A673 (cell line): ENCODE measurements around the gene TMOD4. TPM values are rescaled to one million over a fixed set of nuclear protein-coding genes. Genes with fewer than 3 reads are reported as not detected.

ENCODE experiments used
- BruUV-seq: library from RNA; stranded (reverse); fragments of 400-500 nt; replicated peaks from 2 replicates; lab custom pipeline; 2021; lab: Mats Ljungman, UMichigan
- CTCF ChIA-PET: fragments of 300-600 bp; sonication (Branson Sonifier 250); formaldehyde crosslinking; loops from one replicate; lab custom pipeline; 2022; ENCODE audit warnings: antibody characterized with exemption; lab: Charles Lee
- POLR2A ChIA-PET: fragments of 300-600 bp; sonication (Branson Sonifier 250); formaldehyde crosslinking; loops from one replicate; lab custom pipeline; 2022; ENCODE audit warnings: antibody characterized with exemption; ENCODE audit not compliant: low non-redundant PET; lab: Charles Lee
- DNase-seq: peaks from one replicate; pipeline ENCODE4 v3.0.0-alpha.2; 2015; ENCODE audit warnings: low spot score
- H3K27ac ChIP-seq: fragments of 200-600 bp; sonication (generic); 2 replicates; pipeline ENCODE4 v1.5.1; 2016; ENCODE audit warnings: mixed run types, low read depth, mild to moderate bottlenecking, mixed read lengths, antibody characterized with exemption, low read length; ENCODE audit not compliant: poor library complexity, severe bottlenecking
- H3K27me3 ChIP-seq: fragments of 200-600 bp; sonication (generic); replicated peaks from 2 replicates; pipeline ENCODE4 v1.6.1; 2017; ENCODE audit warnings: mixed run types, low read depth, mild to moderate bottlenecking, mixed read lengths, antibody characterized with exemption, low read length; ENCODE audit not compliant: insufficient read depth, poor library complexity
- H3K36me3 ChIP-seq: fragments of 200-600 bp; sonication (generic); 2 replicates; pipeline ENCODE4 v1.6.1; 2016; ENCODE audit warnings: mixed run types, mild to moderate bottlenecking, mixed read lengths, antibody characterized with exemption, low read length; ENCODE audit not compliant: insufficient read depth, poor library complexity, severe bottlenecking
- H3K4me1 ChIP-seq: fragments of 200-600 bp; sonication (generic); 2 replicates; pipeline ENCODE4 v1.6.1; 2017; ENCODE audit warnings: mixed run types, mild to moderate bottlenecking, mixed read lengths, antibody characterized with exemption, low read length; ENCODE audit not compliant: insufficient read depth, poor library complexity, severe bottlenecking
- H3K4me3 ChIP-seq: fragments of 200-600 bp; sonication (generic); 2 replicates; pipeline ENCODE4 v1.5.1; 2016; ENCODE audit warnings: low read depth, mixed run types, mild to moderate bottlenecking, mixed read lengths, low read length; ENCODE audit not compliant: poor library complexity, severe bottlenecking
- H3K9me3 ChIP-seq: fragments of 200-600 bp; sonication (generic); 2 replicates; pipeline ENCODE4 v1.6.1; 2016; ENCODE audit warnings: mixed run types, low read depth, mild to moderate bottlenecking, mixed read lengths, antibody characterized with exemption, low read length; ENCODE audit not compliant: poor library complexity, severe bottlenecking
- CTCF ChIP-seq: fragments of 300-800, 200-600 bp; sonication (generic); conservative IDR thresholded peaks from 2 replicates; pipeline ENCODE4 v1.5.1; 2017; ENCODE audit warnings: low read depth, mild to moderate bottlenecking, antibody characterized with exemption, low read length, moderate library complexity, mixed read lengths
- EZH2 ChIP-seq: fragments of 200-600 bp; sonication (generic); IDR thresholded peaks from 2 replicates; pipeline ENCODE4 v1.6.1; 2017; ENCODE audit warnings: borderline replicate concordance, low read depth, mild to moderate bottlenecking, mixed read lengths, antibody characterized with exemption, low read length; ENCODE audit not compliant: poor library complexity, severe bottlenecking
- intact Hi-C: fragments of 100-400 bp; cut with micrococcal nuclease; formaldehyde crosslinking; loops from one replicate; pipeline ENCODE4 v1.10.0; 2022; ENCODE audit not compliant: unreplicated experiment
- total RNA-seq: library from RNA; stranded (reverse); gene quantifications from 2 replicates; pipeline ENCODE4 v1.2.3, GENCODE V29; 2021

The TMOD4 gene
- total RNA-seq, 1 experiment from 2014 or later = 1.4 TPM

- no TSS peak for BruUV-seq
- H3K27ac ChIP-seq = no peak overlapping the region
- H3K4me1 ChIP-seq = no peaks in the 10 kb centered on the region
- H3K36me3 ChIP-seq = peaks cover 50% of the 10 kb centered on the region
- no peaks in the 10 kb centered on the region for H3K27me3 ChIP-seq
- intact Hi-C loops = no loop called here
- no peak for TF ChIP-seq EZH2
- no peak for TF ChIP-seq CTCF
- H3K4me3 ChIP-seq = no peak overlapping the region
- ChIA-PET POLR2A (interaction anchor here (1.0 kb wide), 1 partner anchor 52 kb away, joined by 4 read pairs; no protein-coding TSS in a partner anchor), CTCF (interaction anchor here (1.0 kb wide), 1 partner anchor 76 kb away, joined by 4 read pairs; no protein-coding TSS in a partner anchor)
- no peaks in the 10 kb centered on the region for H3K9me3 ChIP-seq
- no peak for DNase-seq
Measured at GRCh38 chr1:151175041-151175741, 590 bp downstream of the TMOD4 start.

- no peak for DNase-seq
- intact Hi-C loops = no loop called here
- CTCF ChIA-PET = no interaction called here
- Histone ChIP-seq H3K27ac (no peak overlapping the region), H3K4me1 (peaks cover 7% of the 10 kb centered on the region), H3K27me3 (no peaks in the 10 kb centered on the region), H3K9me3 (no peaks in the 10 kb centered on the region), H3K36me3 (peaks cover 36% of the 10 kb centered on the region), H3K4me3 (no peak overlapping the region)
- POLR2A ChIA-PET = interaction anchor here (0.6 kb wide), 1 partner anchor 76 kb away, joined by 4 read pairs; no protein-coding TSS in a partner anchor
- TF ChIP-seq CTCF (no peak), EZH2 (no peak)
- BruUV-seq = no TSS peak
Measured at GRCh38 chr1:151171190-151171589, 4.6 kb downstream of the TMOD4 start.

GRCh38 chr1:151167116-151167515 is 8.7 kb downstream of the TMOD4 start:
- BruUV-seq = no TSS peak
- H3K4me1 ChIP-seq = peaks cover 13% of the 10 kb centered on the region
- H3K27me3 ChIP-seq = no peaks in the 10 kb centered on the region
- CTCF ChIA-PET = interaction anchor here (0.9 kb wide), 1 partner anchor 67 kb away, joined by 3 read pairs; no protein-coding TSS in a partner anchor
- peak overlapping the region; percentile 73 for H3K4me3 ChIP-seq
- no peak overlapping the region for H3K27ac ChIP-seq
- no peak for TF ChIP-seq EZH2
- no peak for TF ChIP-seq CTCF
- no peaks in the 10 kb centered on the region for H3K9me3 ChIP-seq
- DNase-seq = no peak
- intact Hi-C loops = no loop called here
- POLR2A ChIA-PET = no interaction called here
- H3K36me3 ChIP-seq = peaks cover 20% of the 10 kb centered on the region
